ENCODE results near the gene CAMKMT.
"Not testable (repeated sequence)": the region's sequence is repeated elsewhere in the genome, so short reads cannot be mapped to it uniquely, and the experiment has no call there.

The CAMKMT gene

GRCh38 chr2:44358503-44358902, 3.2 kb upstream of the CAMKMT start:
- in situ Hi-C loops (cut with MboI; ENCODE audit: low sequenced_read_pairs): no loop called here

GRCh38 chr2:44360749-44361329, 908 bp upstream of the CAMKMT start:
- in situ Hi-C loops (cut with MboI; ENCODE audit: low sequenced_read_pairs): no loop called here

GRCh38 chr2:44362207-44363015, 664 bp downstream of the CAMKMT start:
- in situ Hi-C loops (cut with MboI; ENCODE audit: low sequenced_read_pairs): no loop called here

GRCh38 chr2:44364604-44365003, 2.9 kb downstream of the CAMKMT start:
- in situ Hi-C loops (cut with MboI; ENCODE audit: low sequenced_read_pairs): no loop called here

GRCh38 chr2:44367591-44367990, 5.8 kb downstream of the CAMKMT start:
- in situ Hi-C loops (cut with MboI; ENCODE audit: low sequenced_read_pairs): no loop called here

GRCh38 chr2:44369392-44369791, 7.6 kb downstream of the CAMKMT start:
- in situ Hi-C loops (cut with MboI; ENCODE audit: low sequenced_read_pairs): no loop called here

- in situ Hi-C loops (cut with MboI; ENCODE audit: low sequenced_read_pairs): no loop called here
Measured at GRCh38 chr2:44371445-44371844, 9.7 kb downstream of the CAMKMT start.

- in situ Hi-C loops (cut with MboI; ENCODE audit: low sequenced_read_pairs): no loop called here
Measured at GRCh38 chr2:44372246-44372645, 10.5 kb downstream of the CAMKMT start.

GRCh38 chr2:44377486-44377885, 15.7 kb downstream of the CAMKMT start:
- in situ Hi-C loops (cut with MboI; ENCODE audit: low sequenced_read_pairs): no loop called here

GRCh38 chr2:44385226-44385625, 23.5 kb downstream of the CAMKMT start:
- in situ Hi-C loops (cut with MboI; ENCODE audit: low sequenced_read_pairs): not testable (repeated sequence)

GRCh38 chr2:44388877-44389276, 27.1 kb downstream of the CAMKMT start:
- in situ Hi-C loops (cut with MboI; ENCODE audit: low sequenced_read_pairs): no loop called here

- in situ Hi-C loops (cut with MboI; ENCODE audit: low sequenced_read_pairs): no loop called here
Measured at GRCh38 chr2:44389895-44390294, 28.1 kb downstream of the CAMKMT start.

- in situ Hi-C loops (cut with MboI; ENCODE audit: low sequenced_read_pairs): no loop called here
Measured at GRCh38 chr2:44392338-44392943, 30.7 kb downstream of the CAMKMT start.

GRCh38 chr2:44397447-44398175, 35.9 kb downstream of the CAMKMT start:
- in situ Hi-C loops (cut with MboI; ENCODE audit: low sequenced_read_pairs): no loop called here

- in situ Hi-C loops (cut with MboI; ENCODE audit: low sequenced_read_pairs): no loop called here
Measured at GRCh38 chr2:44398243-44398897, 36.6 kb downstream of the CAMKMT start.

GRCh38 chr2:44420725-44421124, 59.0 kb downstream of the CAMKMT start:
- in situ Hi-C loops (cut with MboI; ENCODE audit: low sequenced_read_pairs): no loop called here

- in situ Hi-C loops (cut with MboI; ENCODE audit: low sequenced_read_pairs): no loop called here
Measured at GRCh38 chr2:44424211-44424610, 62.5 kb downstream of the CAMKMT start.

GRCh38 chr2:44429034-44429433, 67.3 kb downstream of the CAMKMT start:
- in situ Hi-C loops (cut with MboI; ENCODE audit: low sequenced_read_pairs): no loop called here

- in situ Hi-C loops (cut with MboI; ENCODE audit: low sequenced_read_pairs): no loop called here
Measured at GRCh38 chr2:44430342-44430741, 68.6 kb downstream of the CAMKMT start.

- in situ Hi-C loops (cut with MboI; ENCODE audit: low sequenced_read_pairs): no loop called here
Measured at GRCh38 chr2:44433895-44434294, 72.1 kb downstream of the CAMKMT start.

- in situ Hi-C loops (cut with MboI; ENCODE audit: low sequenced_read_pairs): no loop called here
Measured at GRCh38 chr2:44441200-44441599, 79.5 kb downstream of the CAMKMT start.

All from hTERT RPE-1 (cell line).